BLaER1 (cell line): ENCODE results near the gene DNAJB1.
"Not testable (repeated sequence)": the region's sequence is repeated elsewhere in the genome, so short reads cannot be mapped to it uniquely, and the experiment has no call there.

Experiments
- H3K27ac ChIP-seq: shearing (Covaris generic); formaldehyde crosslinking; 2 replicates; pipeline ENCODE4 v1.8.1; 2022
- H3K27me3 ChIP-seq: shearing (Covaris generic); formaldehyde crosslinking; 2 replicates; pipeline ENCODE4 v1.8.1; 2022
- H3K36me3 ChIP-seq: shearing (Covaris generic); formaldehyde crosslinking; 2 replicates; pipeline ENCODE4 v1.8.1; 2022
- H3K4me1 ChIP-seq: shearing (Covaris generic); formaldehyde crosslinking; 2 replicates; pipeline ENCODE4 v1.8.1; 2022
- H3K4me2 ChIP-seq: shearing (Covaris generic); formaldehyde crosslinking; 2 replicates; pipeline ENCODE4 v1.8.1; 2022
- H3K4me3 ChIP-seq: shearing (Covaris generic); formaldehyde crosslinking; 2 replicates; pipeline ENCODE4 v1.8.1; 2022
- H3K9ac ChIP-seq: shearing (Covaris generic); formaldehyde crosslinking; 2 replicates; pipeline ENCODE4 v1.8.1; 2022
- H3K9me3 ChIP-seq: shearing (Covaris generic); formaldehyde crosslinking; 2 replicates; pipeline ENCODE4 v1.8.1; 2022
- H4K20me1 ChIP-seq: shearing (Covaris generic); formaldehyde crosslinking; 2 replicates; pipeline ENCODE4 v1.8.1; 2022
- Cebpa-rat ChIP-seq: shearing (Covaris generic); IDR thresholded peaks from 2 replicates; pipeline ENCODE4 v1.8.1; 2022

Gene DNAJB1

DNA sequence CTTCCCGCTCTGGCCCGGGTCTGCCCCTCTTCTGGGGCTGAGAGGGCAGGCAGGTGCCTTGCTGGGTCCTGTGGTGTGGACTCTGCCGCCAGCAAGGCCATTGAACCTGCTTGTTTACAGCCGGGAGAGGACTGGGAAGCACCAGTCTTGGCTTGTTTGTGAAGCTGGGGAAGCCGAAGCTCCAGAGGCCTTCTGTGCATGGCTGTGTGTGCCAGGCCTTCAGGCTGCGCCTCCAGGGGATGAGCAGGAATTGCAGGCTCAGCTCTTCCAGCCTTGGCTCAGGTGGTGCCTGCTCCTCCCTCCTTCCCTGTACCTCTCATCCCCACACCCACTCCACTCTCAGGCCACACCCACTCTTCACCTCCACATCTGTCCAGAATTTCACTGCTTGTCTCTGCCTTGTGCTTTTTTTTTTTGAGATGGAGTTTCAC, 36.2 kb upstream of the DNAJB1 start:
- Histone ChIP-seq H3K36me3 (peaks cover 19% of the 10 kb centered on the region), H3K9me3 (no peaks in the 10 kb centered on the region), H3K4me3 (no peak overlapping the region), H3K27me3 (no peaks in the 10 kb centered on the region), H4K20me1 (peaks cover 69% of the 10 kb centered on the region), H3K27ac (peak overlapping the region; percentile 69), H3K4me2 (peak overlapping the region; percentile 89), H3K4me1 (peaks cover 99% of the 10 kb centered on the region), H3K9ac (peak overlapping the region; percentile 70; the same call in 1 of the 2 replicates)
- TF ChIP-seq Cebpa-rat, result no peak

DNA sequence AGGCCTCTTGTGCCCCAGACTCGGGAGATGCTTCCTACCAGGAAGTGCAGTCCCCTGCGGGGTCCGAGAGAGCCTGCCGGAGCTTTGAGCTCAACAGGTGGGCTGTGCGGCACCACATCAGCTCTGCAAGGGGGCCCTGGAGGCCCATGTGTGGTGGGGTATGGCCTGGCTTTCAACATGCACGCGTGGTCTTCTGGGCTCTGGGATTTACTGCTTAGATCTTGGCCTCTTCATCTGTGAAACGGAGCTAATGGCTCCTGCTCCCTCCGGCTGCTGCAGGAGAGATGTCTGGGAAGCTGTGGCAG, 35.7 kb upstream of the DNAJB1 start:
- H4K20me1 ChIP-seq, result peaks cover 65% of the 10 kb centered on the region
- H3K4me2 ChIP-seq, result peak overlapping the region; percentile 89
- no peak overlapping the region for H3K4me3 ChIP-seq
- H3K9ac ChIP-seq, result peak overlapping the region; percentile 70
- H3K4me1 ChIP-seq, result peaks cover 99% of the 10 kb centered on the region
- peaks cover 24% of the 10 kb centered on the region for H3K36me3 ChIP-seq
- TF ChIP-seq Cebpa-rat, result no peak
- no peaks in the 10 kb centered on the region for H3K9me3 ChIP-seq
- H3K27ac ChIP-seq, result peak overlapping the region; percentile 69
- no peaks in the 10 kb centered on the region for H3K27me3 ChIP-seq

DNA sequence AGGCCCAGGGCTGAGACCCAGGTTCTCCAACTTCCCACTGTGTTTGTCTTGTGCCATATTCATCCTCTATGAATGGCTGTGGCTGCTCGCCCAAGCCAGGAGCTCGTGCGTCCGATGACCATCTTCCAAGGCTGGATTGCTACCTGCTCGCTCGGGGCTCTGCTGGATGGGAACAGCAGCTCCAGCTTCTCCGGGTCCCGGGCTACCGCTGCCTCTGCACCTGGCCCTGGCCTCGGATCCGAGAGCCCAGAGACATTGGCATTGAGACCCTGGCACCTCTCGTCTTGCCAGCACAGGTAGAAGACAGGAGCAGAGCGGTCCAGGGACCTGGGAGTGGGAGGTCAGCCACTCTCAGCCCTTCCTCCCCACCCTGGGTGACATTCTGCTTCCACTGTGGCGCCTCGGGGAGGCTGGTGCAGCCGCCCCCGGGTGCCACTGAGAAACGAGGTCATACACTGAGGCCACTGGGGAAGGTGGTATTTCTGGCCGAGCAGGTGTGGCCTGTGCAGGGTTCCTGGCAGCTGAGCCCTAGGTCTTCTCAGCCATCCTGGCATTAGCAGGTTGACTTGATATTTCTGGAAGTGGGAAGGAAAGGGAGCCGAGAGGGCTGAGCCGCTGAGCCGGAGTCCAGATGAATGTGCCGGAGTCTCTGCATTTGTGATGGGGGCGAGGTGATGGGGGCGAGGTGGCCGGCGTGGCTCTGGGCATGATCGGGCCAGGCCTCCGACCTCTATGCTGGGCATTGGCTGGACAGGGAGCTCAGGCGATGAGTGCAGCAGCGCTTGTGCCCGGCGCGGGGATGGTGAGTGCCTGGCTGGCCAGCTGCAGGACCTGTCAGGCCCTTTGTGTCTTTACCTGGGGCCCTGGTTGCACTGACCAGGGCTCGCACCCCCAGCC, 35.1 kb upstream of the DNAJB1 start:
- no peaks in the 10 kb centered on the region for H3K27me3 ChIP-seq
- peak overlapping the region; percentile 70 for H3K9ac ChIP-seq
- peaks cover 30% of the 10 kb centered on the region for H3K36me3 ChIP-seq
- peak overlapping the region; percentile 89 for H3K4me2 ChIP-seq
- H3K9me3 ChIP-seq, result no peaks in the 10 kb centered on the region
- no peak overlapping the region for H3K4me3 ChIP-seq
- no peak for TF ChIP-seq Cebpa-rat
- H4K20me1 ChIP-seq, result peaks cover 59% of the 10 kb centered on the region
- peaks cover 99% of the 10 kb centered on the region for H3K4me1 ChIP-seq
- H3K27ac ChIP-seq, result peak overlapping the region; percentile 69

DNA sequence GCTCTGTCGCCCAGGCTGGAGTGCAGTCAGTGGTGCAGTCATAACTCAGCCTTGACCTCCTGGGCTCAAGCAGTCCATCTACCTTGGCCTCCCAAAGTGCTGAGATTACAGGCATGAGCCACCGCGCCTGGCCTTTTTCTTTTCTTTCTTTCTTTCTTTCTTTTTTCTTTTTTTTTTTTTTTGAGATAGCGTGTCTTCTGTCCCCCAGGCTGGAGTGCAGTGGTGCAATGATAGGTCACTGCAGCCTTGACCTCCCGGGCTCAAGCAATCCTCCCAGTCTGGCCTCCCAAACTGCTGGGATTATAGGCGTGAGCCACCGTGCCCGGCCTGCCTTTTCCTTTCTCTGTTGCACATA, 33.8 kb upstream of the DNAJB1 start:
- peaks cover 49% of the 10 kb centered on the region for H4K20me1 ChIP-seq
- peaks cover 28% of the 10 kb centered on the region for H3K36me3 ChIP-seq
- peak overlapping the region; percentile 70 for H3K9ac ChIP-seq
- not testable (repeated sequence) for H3K27me3 ChIP-seq, H3K9me3 ChIP-seq
- 0 out of 2 replicates have a peak overlapping the region, but pooled peaks have one; percentile 0 for H3K4me3 ChIP-seq
- peak overlapping the region; percentile 69 for H3K27ac ChIP-seq
- peak overlapping the region; percentile 89 for H3K4me2 ChIP-seq
- peaks cover 99% of the 10 kb centered on the region for H3K4me1 ChIP-seq

DNA sequence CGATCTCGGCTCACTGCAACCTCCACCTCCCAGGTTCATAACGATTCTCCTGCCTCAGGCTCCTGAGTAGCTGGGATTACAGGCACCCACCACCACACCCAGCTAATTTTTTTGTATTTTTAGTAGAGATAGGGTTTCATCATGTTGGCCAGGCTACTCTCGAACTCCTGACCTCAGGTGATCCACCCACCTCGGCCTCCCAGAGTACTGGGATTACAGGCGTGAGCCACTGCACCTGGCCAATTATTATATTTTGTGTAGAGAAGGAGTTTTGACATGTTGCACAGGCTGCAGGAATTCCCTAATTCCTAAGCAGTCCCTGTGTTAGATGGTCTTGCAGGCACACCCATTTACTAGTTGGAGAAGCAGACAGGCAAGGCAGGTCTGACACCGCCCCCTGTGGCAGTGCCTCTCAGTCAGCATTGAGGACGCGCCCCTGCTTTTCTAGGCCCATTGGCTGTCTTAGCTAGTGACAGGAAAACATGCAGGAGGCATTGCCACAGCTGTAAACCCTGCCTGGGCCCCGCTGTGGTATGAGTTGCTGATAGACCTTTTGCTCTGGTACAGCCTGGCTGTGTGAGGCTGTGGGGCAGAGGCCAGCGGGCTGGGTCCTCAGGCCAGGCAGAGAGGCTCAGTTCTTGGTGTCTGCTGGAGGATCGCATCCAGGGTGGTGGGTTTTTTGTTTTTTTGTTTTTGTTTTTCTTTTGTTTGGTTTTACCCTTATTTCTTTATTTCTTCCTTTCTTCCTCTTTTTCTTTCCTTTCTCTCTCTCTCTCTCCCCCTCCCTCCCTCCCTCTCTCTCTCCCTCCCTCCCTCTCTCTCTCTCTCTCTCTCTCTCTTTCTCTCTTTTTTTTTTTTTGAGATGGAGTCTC, 33.2 kb upstream of the DNAJB1 start:
- peaks cover 99% of the 10 kb centered on the region for H3K4me1 ChIP-seq
- not testable (repeated sequence) for H3K4me3 ChIP-seq, H3K9me3 ChIP-seq, H3K27me3 ChIP-seq
- peak overlapping the region; percentile 63; the same call in 1 of the 2 replicates for H3K9ac ChIP-seq
- peak overlapping the region; percentile 89 for H3K4me2 ChIP-seq
- peaks cover 47% of the 10 kb centered on the region for H4K20me1 ChIP-seq
- peaks cover 28% of the 10 kb centered on the region for H3K36me3 ChIP-seq
- H3K27ac ChIP-seq, result peak overlapping the region; percentile 76

DNA sequence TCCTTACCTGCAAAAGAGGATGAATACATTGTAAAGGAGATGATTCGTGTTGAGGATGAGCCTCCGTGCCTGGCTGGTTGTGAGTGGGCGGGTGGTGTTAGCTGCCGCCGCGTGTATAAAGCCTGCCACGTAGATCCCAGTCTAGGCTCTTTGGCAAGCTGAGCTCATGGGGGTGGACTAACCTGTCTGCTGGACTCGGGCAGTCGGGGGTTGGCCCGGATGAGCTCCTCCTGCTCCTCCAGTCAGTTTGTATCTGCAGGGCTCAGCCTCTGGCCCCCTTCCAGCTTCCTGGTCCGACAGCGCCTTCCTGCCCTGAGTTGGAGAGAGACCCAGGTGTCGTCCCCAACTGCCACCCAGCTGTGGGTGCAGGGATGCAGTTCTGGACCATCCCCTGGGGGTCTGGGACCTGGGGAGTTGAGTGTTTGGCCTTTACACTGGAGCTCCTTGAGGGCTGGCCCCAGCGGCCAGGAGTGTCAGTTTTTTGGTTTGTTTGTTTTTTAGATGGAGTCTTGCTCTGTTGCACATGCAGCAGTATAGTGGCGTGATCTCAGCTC, 32.1 kb upstream of the DNAJB1 start:
- H3K4me2 ChIP-seq, result peak overlapping the region; percentile 89
- peaks cover 48% of the 10 kb centered on the region for H4K20me1 ChIP-seq
- H3K4me3 ChIP-seq, result peak overlapping the region; percentile 52
- H3K9me3 ChIP-seq, result no peaks in the 10 kb centered on the region
- H3K27ac ChIP-seq, result peak overlapping the region; percentile 76
- H3K4me1 ChIP-seq, result peaks cover 99% of the 10 kb centered on the region
- peak overlapping the region; percentile 63 for H3K9ac ChIP-seq
- H3K36me3 ChIP-seq, result peaks cover 28% of the 10 kb centered on the region
- TF ChIP-seq Cebpa-rat, result no peak
- no peaks in the 10 kb centered on the region for H3K27me3 ChIP-seq

DNA sequence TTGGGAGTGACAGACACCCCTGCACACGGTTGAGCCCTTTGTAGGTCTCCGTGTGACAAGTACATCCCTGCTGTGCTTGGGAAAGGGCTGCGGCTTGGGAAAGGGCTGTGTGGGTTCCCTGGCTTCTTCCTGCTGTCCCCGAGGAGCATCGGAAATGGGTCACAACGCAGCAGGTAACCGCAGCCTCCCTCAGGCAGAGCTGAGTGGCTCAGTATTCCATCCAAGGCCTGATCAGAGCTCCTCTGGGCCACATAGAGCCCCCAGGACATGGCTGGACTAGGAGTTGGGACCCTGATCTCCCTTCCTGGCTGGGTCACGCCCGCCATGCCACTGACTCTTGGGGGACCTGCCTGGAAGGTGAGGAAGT, 27.5 kb upstream of the DNAJB1 start:
- H3K9me3 ChIP-seq, result no peaks in the 10 kb centered on the region
- H3K27ac ChIP-seq, result peak overlapping the region; percentile 50
- H3K4me1 ChIP-seq, result peaks cover 95% of the 10 kb centered on the region
- no peaks in the 10 kb centered on the region for H3K27me3 ChIP-seq
- peak overlapping the region; percentile 63 for H3K9ac ChIP-seq
- H3K36me3 ChIP-seq, result peaks cover 22% of the 10 kb centered on the region; the same call in 1 of the 2 replicates
- peak overlapping the region; percentile 89 for H3K4me2 ChIP-seq
- peak overlapping the region; percentile 48 for H3K4me3 ChIP-seq
- TF ChIP-seq Cebpa-rat, result no peak
- H4K20me1 ChIP-seq, result peaks cover 51% of the 10 kb centered on the region

DNA sequence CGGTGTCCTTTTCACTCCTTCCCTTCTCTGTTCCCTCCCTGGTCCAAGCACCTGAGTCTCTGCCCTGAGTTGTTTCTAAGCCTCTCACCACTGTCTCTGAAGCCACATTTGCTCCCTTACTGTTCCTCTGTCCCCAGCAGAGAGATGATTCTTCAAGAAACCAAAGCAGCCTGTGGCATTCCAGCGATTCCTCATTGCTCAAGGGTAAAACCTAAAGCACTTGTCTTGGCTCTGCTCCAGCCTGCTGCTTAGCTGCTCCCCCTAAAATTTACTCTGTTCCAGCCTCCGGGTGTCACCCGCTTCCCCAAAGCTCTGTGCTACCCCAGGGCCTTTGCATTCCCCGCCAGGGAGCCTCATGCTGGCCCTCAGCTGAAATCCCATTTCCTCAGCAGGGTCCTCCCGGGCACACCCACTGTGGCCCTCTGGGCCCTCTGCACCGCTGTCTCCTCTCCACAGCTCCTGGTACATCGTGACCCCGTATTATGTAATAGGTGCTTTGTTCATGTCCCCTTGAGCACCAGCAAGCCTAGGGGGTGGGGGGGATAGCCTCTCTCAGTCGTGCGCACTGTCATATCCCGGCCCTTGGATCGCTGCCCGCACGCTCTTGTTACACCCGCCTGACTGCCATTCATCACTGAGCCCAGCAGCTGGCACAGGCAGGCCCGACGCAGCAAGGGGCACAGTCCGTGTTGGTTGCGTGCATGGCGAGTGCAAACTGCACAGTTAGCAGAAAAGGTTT, 26.9 kb upstream of the DNAJB1 start:
- Histone ChIP-seq H3K4me2 (peak overlapping the region; percentile 89), H3K4me3 (peak overlapping the region; percentile 48), H3K9me3 (no peaks in the 10 kb centered on the region), H4K20me1 (peaks cover 49% of the 10 kb centered on the region), H3K36me3 (peaks cover 26% of the 10 kb centered on the region; the same call in 1 of the 2 replicates), H3K9ac (peak overlapping the region; percentile 63), H3K4me1 (peaks cover 95% of the 10 kb centered on the region), H3K27me3 (no peaks in the 10 kb centered on the region), H3K27ac (peak overlapping the region; percentile 50)
- TF ChIP-seq Cebpa-rat, result no peak

DNA sequence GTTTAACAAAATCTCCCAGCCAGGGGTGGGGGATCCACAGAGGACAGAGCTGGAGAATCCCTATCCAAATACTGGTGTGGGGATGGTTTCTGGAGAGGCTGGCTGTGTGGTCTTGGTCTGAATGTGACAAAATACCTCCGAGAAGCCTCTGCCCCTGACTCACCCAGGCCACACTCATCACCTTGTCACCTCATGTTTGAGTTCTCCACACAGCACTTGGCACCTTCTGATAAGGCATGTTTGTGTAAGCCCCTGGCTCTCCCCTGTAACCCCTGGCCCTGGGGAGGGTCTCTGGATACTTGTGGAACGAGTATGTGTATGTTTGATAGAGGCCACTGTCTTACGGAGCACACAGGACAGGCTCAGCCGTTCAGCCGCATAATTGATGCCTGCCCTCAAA, 25.9 kb upstream of the DNAJB1 start:
- Histone ChIP-seq H4K20me1 (peaks cover 54% of the 10 kb centered on the region), H3K4me3 (0 out of 2 replicates have a peak overlapping the region, but pooled peaks have one; percentile 31), H3K4me2 (peak overlapping the region; percentile 89), H3K9ac (peak overlapping the region; percentile 54; the same call in 1 of the 2 replicates), H3K27ac (peak overlapping the region; percentile 81), H3K27me3 (no peaks in the 10 kb centered on the region), H3K36me3 (peaks cover 30% of the 10 kb centered on the region; the same call in 1 of the 2 replicates), H3K9me3 (no peaks in the 10 kb centered on the region), H3K4me1 (peaks cover 93% of the 10 kb centered on the region)
- no peak for TF ChIP-seq Cebpa-rat
